Left ventricle myocardium inferior (tissue), 1 donor: Measurements from ENCODE around the gene RCSD1. TPM values are rescaled to one million over a fixed set of nuclear protein-coding genes. Genes with fewer than 3 reads are reported as not detected.

ENCODE experiments used
- DNase-seq: peaks from one replicate; pipeline ENCODE4 v3.0.0-alpha.2; 2020
- H3K27ac ChIP-seq: fragments of 200-600 bp; replicated peaks from 2 replicates; pipeline ENCODE4 v1.8.0; 2021
- H3K27me3 ChIP-seq: fragments of 200-600 bp; 2 replicates; pipeline ENCODE4 v1.8.0; 2021; ENCODE audit warnings: low read depth
- H3K36me3 ChIP-seq: fragments of 200-600 bp; 2 replicates; pipeline ENCODE4 v1.8.0; 2021
- H3K4me1 ChIP-seq: fragments of 200-600 bp; 2 replicates; pipeline ENCODE4 v1.8.0; 2021
- H3K4me3 ChIP-seq: fragments of 200-600 bp; 2 replicates; pipeline ENCODE4 v1.8.0; 2021; ENCODE audit warnings: mild to moderate bottlenecking, moderate library complexity
- H3K9me3 ChIP-seq: fragments of 200-600 bp; replicated peaks from 2 replicates; pipeline ENCODE4 v1.8.0; 2021
- CTCF ChIP-seq: fragments of 200-600 bp; IDR thresholded peaks from 2 replicates; pipeline ENCODE4 v1.8.0; 2021; ENCODE audit warnings: antibody characterized with exemption, mild to moderate bottlenecking, borderline replicate concordance
- intact Hi-C: fragments of 100-400 bp; cut with micrococcal nuclease; formaldehyde crosslinking; loops from one replicate; pipeline ENCODE4 v1.11.0; 2022
- total RNA-seq: library from RNA; stranded (reverse); fragmentation: NEBNext Ultra II Directional; extraction: Animal tissue kit (Norgen Biotek cat#: 25700); gene quantifications from one replicate; pipeline ENCODE4 v1.2.1, GENCODE V29; 2021
- donor health status: DM: no; HTN: yes; CAD: no; lungs with severe emphysema.

The RCSD1 gene
- total RNA-seq, 1 donor from 2014 or later: 42.7 TPM

DNA sequence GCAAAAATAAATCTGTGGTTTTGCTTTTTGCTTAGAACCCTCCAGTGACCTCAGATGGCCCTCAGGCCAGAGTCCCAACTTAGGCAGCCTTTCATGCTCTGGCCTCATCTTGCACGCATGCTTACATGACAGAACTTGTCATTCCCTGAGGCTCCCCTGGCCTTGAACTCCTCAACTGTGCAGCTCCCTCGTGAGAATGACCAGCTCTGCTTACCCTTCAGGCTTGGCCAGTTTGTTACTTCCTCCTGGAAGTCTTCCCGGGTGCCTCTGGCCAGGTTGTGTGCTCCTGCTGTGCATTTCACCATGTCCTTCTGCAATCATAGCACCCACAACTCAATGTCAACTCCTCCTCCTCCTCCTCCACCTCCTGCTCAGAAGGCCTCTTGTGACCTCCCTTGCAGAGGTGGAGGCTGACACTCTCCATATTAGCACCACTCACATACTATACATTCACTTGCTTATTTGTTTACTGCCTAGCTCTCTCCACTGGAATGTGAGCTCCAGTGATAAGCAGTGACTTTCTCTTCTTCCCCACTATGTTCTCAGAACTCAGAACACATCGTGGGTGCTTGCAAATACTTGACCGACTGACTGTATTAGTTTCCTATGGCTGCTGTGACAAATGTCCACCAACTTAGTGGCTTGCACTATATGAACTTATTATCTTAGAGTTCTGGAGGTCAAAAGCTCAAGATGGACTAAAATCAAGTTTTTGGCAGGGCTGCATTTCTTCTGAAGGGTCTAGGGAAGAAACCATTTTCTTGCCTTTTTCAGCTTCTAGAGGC, 41.9 kb downstream of the RCSD1 start:
- peaks cover 8% of the 10 kb centered on the region for H3K36me3 ChIP-seq
- no peak overlapping the region for H3K4me3 ChIP-seq
- peak overlapping the region; percentile 34 for H3K27ac ChIP-seq
- peaks cover 78% of the 10 kb centered on the region for H3K4me1 ChIP-seq
- TF ChIP-seq CTCF: no peak
- intact Hi-C loops: no loop called here
- no peak for DNase-seq
- H3K27me3 ChIP-seq: no peaks in the 10 kb centered on the region
- H3K9me3 ChIP-seq: no peaks in the 10 kb centered on the region

GRCh38 chr1:167672831-167673230, 42.8 kb downstream of the RCSD1 start:
- Histone ChIP-seq H3K27me3 (no peaks in the 10 kb centered on the region), H3K4me1 (peaks cover 77% of the 10 kb centered on the region), H3K9me3 (no peaks in the 10 kb centered on the region), H3K4me3 (no peak overlapping the region), H3K27ac (no peak overlapping the region), H3K36me3 (peaks cover 8% of the 10 kb centered on the region)
- intact Hi-C loops: no loop called here
- no peak for DNase-seq
- no peak for TF ChIP-seq CTCF

- H3K36me3 ChIP-seq: peaks cover 8% of the 10 kb centered on the region
- H3K27ac ChIP-seq: no peak overlapping the region
- intact Hi-C loops: no loop called here
- no peaks in the 10 kb centered on the region for H3K27me3 ChIP-seq
- DNase-seq: no peak
- no peak for TF ChIP-seq CTCF
- peaks cover 77% of the 10 kb centered on the region for H3K4me1 ChIP-seq
- H3K4me3 ChIP-seq: no peak overlapping the region
- H3K9me3 ChIP-seq: no peaks in the 10 kb centered on the region
Measured at GRCh38 chr1:167673265-167673664, 43.2 kb downstream of the RCSD1 start.

DNA sequence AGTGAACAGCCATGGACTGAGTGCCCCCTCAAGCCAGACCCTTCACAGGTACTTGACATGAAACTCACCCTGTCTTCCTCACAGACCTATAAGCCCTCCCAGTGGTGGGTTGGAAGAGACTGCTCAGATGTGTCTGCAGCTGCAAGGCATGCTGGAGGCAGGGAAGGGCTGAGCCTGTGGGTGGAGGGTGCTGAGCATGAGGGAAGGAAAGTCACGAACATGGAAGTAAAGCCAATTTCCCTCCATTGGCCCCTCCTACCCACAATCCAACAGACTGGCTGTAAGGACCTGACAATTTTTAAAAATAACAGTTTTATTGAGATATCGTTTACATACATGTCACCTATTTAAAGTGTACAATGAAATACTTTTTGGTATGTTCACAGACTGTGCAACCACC, 44.1 kb downstream of the RCSD1 start:
- Histone ChIP-seq H3K27me3 (no peaks in the 10 kb centered on the region), H3K9me3 (no peaks in the 10 kb centered on the region), H3K36me3 (peaks cover 8% of the 10 kb centered on the region), H3K4me1 (peaks cover 77% of the 10 kb centered on the region), H3K27ac (no peak overlapping the region), H3K4me3 (no peak overlapping the region)
- intact Hi-C loops: no loop called here
- DNase-seq: no peak
- no peak for TF ChIP-seq CTCF

GRCh38 chr1:167675440-167675839, 45.4 kb downstream of the RCSD1 start:
- Histone ChIP-seq H3K4me3 (no peak overlapping the region), H3K27me3 (no peaks in the 10 kb centered on the region), H3K4me1 (peaks cover 77% of the 10 kb centered on the region), H3K36me3 (peaks cover 8% of the 10 kb centered on the region), H3K27ac (no peak overlapping the region), H3K9me3 (no peaks in the 10 kb centered on the region)
- no peak for TF ChIP-seq CTCF
- intact Hi-C loops: no loop called here
- no peak for DNase-seq
